ENCODE data around the gene MAIP1.

GRCh38 chr2:199926806-199927205 is 28.6 kb upstream of the MAIP1 start:
- TF ChIP-seq, protein P1, sequence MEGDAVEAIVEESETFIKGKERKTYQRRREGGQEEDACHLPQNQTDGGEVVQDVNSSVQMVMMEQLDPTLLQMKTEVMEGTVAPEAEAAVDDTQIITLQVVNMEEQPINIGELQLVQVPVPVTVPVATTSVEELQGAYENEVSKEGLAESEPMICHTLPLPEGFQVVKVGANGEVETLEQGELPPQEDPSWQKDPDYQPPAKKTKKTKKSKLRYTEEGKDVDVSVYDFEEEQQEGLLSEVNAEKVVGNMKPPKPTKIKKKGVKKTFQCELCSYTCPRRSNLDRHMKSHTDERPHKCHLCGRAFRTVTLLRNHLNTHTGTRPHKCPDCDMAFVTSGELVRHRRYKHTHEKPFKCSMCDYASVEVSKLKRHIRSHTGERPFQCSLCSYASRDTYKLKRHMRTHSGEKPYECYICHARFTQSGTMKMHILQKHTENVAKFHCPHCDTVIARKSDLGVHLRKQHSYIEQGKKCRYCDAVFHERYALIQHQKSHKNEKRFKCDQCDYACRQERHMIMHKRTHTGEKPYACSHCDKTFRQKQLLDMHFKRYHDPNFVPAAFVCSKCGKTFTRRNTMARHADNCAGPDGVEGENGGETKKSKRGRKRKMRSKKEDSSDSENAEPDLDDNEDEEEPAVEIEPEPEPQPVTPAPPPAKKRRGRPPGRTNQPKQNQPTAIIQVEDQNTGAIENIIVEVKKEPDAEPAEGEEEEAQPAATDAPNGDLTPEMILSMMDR (IDR thresholded peaks at IDR 0.05) = no peak
- TF ChIP-seq, protein P2, sequence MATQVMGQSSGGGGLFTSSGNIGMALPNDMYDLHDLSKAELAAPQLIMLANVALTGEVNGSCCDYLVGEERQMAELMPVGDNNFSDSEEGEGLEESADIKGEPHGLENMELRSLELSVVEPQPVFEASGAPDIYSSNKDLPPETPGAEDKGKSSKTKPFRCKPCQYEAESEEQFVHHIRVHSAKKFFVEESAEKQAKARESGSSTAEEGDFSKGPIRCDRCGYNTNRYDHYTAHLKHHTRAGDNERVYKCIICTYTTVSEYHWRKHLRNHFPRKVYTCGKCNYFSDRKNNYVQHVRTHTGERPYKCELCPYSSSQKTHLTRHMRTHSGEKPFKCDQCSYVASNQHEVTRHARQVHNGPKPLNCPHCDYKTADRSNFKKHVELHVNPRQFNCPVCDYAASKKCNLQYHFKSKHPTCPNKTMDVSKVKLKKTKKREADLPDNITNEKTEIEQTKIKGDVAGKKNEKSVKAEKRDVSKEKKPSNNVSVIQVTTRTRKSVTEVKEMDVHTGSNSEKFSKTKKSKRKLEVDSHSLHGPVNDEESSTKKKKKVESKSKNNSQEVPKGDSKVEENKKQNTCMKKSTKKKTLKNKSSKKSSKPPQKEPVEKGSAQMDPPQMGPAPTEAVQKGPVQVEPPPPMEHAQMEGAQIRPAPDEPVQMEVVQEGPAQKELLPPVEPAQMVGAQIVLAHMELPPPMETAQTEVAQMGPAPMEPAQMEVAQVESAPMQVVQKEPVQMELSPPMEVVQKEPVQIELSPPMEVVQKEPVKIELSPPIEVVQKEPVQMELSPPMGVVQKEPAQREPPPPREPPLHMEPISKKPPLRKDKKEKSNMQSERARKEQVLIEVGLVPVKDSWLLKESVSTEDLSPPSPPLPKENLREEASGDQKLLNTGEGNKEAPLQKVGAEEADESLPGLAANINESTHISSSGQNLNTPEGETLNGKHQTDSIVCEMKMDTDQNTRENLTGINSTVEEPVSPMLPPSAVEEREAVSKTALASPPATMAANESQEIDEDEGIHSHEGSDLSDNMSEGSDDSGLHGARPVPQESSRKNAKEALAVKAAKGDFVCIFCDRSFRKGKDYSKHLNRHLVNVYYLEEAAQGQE (IDR thresholded peaks at IDR 0.05; ENCODE audit: low read depth, low read length) = no peak
- TF ChIP-seq RAD21 (IDR thresholded peaks at IDR 0.05; ENCODE audit: low read length) (no peak), YY1 (IDR thresholded peaks at IDR 0.05; ENCODE audit: low read depth) (no peak), FOXM1 (IDR thresholded peaks at IDR 0.05; ENCODE audit: low read depth) (no peak), POLR2AphosphoS5 (IDR thresholded peaks at IDR 0.05; ENCODE audit: low read depth, low read length) (no peak)
- TF ChIP-seq, protein P3, sequence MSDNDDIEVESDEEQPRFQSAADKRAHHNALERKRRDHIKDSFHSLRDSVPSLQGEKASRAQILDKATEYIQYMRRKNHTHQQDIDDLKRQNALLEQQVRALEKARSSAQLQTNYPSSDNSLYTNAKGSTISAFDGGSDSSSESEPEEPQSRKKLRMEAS (IDR thresholded peaks at IDR 0.05; ENCODE audit: low read depth) = no peak
- TF ChIP-seq, protein P4, sequence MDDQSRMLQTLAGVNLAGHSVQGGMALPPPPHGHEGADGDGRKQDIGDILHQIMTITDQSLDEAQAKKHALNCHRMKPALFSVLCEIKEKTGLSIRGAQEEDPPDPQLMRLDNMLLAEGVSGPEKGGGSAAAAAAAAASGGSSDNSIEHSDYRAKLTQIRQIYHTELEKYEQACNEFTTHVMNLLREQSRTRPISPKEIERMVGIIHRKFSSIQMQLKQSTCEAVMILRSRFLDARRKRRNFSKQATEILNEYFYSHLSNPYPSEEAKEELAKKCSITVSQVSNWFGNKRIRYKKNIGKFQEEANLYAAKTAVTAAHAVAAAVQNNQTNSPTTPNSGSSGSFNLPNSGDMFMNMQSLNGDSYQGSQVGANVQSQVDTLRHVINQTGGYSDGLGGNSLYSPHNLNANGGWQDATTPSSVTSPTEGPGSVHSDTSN (IDR thresholded peaks at IDR 0.05) = no peak
